Progenitor cell of endocrine pancreas (in vitro differentiated cells): ENCODE measurements around the gene CDH23. TPM values are rescaled to one million over a fixed set of nuclear protein-coding genes. Genes with fewer than 3 reads are reported as not detected.
A peak's percentile ranks its signal among the peaks of the same experiment; 100 is the strongest.

ENCODE experiments used
- DNase-seq: peaks from one replicate; pipeline ENCODE4 v3.0.0; 2021; ENCODE audit warnings: low spot score; ENCODE audit not compliant: unreplicated experiment
- H3K27ac Mint-ChIP-seq: 2 replicates; pipeline ENCODE4 v1.8.0; 2021; ENCODE audit warnings: mild to moderate bottlenecking, moderate library complexity, mixed read lengths
- H3K27me3 Mint-ChIP-seq: 2 replicates; pipeline ENCODE4 v1.8.0; 2021; ENCODE audit warnings: mixed read lengths
- H3K36me3 Mint-ChIP-seq: 2 replicates; pipeline ENCODE4 v1.8.0; 2022; ENCODE audit warnings: mixed read lengths; ENCODE audit not compliant: insufficient read depth
- H3K4me1 Mint-ChIP-seq: 2 replicates; pipeline ENCODE4 v1.8.0; 2021; ENCODE audit warnings: low read depth, mixed read lengths
- H3K4me3 Mint-ChIP-seq: 2 replicates; pipeline ENCODE4 v1.8.0; 2021; ENCODE audit warnings: low read depth, mild to moderate bottlenecking, moderate library complexity, mixed read lengths
- H3K9me3 Mint-ChIP-seq: 2 replicates; pipeline ENCODE4 v1.8.0; 2021; ENCODE audit warnings: low read depth, mixed read lengths
- total RNA-seq: library from RNA; stranded (reverse); gene quantifications from 2 replicates; pipeline ENCODE4 v1.2.1, GENCODE V29; 2021
- TF ChIP-seq, protein P1 (sequence below): fragments of 200-600 bp; sonication (generic); IDR thresholded peaks from one replicate; pipeline ENCODE4 v1.5.0; 2021; ENCODE audit warnings: antibody characterized with exemption, mild to moderate bottlenecking; ENCODE audit not compliant: unreplicated experiment

Gene CDH23
- total RNA-seq, 1 donor from 2014 or later, result 0.43 TPM

DNA sequence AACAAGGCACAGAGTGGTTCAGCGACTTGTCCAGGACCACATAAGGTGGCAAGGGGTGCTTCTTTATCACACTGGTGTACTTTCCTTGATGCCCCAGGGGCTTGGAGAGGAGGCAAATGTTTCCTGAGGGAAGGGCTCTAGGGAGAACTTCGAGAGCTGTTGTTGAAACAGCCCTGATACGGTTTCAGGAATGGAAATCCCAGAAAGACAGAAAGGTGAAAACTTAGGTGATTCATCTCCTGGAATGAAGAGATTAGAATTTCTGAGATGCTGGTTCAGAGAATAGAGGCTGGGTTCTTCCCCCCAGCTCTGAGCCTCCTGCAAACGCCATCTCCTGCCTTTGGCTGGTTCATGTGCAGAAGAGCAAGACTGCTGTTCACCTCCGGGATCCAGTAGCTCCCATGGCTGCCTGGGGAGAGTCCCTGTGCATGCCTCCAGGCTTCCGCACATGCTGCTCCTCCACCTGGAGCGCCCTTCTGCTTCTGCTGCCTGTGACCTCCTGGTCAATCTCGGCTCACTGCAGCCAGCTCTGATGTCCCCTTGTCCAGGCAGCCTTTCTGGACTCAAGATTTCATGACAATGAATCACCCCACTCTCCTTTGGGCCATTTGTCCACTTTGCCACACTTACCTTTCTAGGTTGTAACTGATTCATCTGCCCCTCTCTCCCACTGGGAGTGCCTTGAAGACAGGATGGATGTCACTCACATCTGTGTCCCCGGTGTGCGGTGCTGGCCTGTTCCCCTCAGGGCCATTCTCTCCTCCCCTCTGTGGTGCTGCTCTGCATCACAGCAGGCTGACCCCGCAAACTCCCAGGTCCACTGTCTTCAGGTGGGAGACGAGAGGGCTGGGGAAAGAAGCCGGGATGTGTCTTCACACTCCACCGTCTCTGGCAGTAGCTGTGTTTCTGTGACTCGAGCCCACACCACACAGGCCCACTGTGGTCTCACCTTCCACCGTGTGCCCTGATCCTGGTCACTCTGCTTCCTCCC lies 3.6 kb upstream of the CDH23 start:
- Mint-ChIP-seq H3K4me3 (no peak overlapping the region), H3K36me3 (no peaks in the 10 kb centered on the region), H3K27me3 (peaks cover 78% of the 10 kb centered on the region), H3K27ac (no peak overlapping the region), H3K4me1 (peaks cover 1% of the 10 kb centered on the region), H3K9me3 (no peaks in the 10 kb centered on the region)
- TF ChIP-seq, protein P1, sequence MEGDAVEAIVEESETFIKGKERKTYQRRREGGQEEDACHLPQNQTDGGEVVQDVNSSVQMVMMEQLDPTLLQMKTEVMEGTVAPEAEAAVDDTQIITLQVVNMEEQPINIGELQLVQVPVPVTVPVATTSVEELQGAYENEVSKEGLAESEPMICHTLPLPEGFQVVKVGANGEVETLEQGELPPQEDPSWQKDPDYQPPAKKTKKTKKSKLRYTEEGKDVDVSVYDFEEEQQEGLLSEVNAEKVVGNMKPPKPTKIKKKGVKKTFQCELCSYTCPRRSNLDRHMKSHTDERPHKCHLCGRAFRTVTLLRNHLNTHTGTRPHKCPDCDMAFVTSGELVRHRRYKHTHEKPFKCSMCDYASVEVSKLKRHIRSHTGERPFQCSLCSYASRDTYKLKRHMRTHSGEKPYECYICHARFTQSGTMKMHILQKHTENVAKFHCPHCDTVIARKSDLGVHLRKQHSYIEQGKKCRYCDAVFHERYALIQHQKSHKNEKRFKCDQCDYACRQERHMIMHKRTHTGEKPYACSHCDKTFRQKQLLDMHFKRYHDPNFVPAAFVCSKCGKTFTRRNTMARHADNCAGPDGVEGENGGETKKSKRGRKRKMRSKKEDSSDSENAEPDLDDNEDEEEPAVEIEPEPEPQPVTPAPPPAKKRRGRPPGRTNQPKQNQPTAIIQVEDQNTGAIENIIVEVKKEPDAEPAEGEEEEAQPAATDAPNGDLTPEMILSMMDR, result no peak
- DNase-seq, result no peak

DNA sequence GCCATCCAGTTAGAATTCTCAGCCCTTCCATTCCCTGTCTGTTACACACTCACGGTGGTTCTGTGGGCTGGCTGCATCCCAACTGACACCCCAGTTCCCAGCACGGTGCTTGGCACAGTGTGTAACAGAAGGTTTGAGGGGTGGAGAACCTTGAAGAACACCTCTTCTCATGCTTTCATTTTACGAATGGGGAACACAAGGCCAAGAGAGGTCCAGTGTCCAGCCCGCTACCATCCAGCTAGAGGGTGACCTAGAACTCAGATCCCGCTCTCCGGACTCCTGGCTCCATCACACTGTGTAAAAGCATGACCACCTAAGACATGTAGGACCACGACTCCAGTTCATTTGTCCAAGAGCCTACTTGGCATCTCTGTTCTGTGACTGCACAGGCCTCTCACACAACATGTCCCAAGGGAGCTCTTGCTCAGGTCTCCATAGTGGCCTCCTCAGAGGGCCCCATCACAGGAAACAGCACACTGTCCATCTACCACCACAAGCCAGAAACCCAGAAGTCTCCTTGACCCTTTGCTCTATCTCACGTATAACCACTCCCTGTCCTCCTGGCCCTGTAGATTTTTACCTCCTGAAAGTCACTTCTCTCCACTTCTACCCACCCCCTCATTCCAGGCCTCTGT lies 2.8 kb upstream of the CDH23 start:
- Mint-ChIP-seq H3K27me3 (peaks cover 78% of the 10 kb centered on the region), H3K36me3 (no peaks in the 10 kb centered on the region), H3K4me1 (peaks cover 1% of the 10 kb centered on the region), H3K9me3 (no peaks in the 10 kb centered on the region), H3K4me3 (no peak overlapping the region), H3K27ac (no peak overlapping the region)
- no peak for DNase-seq
- TF ChIP-seq, protein P1, result no peak

DNA sequence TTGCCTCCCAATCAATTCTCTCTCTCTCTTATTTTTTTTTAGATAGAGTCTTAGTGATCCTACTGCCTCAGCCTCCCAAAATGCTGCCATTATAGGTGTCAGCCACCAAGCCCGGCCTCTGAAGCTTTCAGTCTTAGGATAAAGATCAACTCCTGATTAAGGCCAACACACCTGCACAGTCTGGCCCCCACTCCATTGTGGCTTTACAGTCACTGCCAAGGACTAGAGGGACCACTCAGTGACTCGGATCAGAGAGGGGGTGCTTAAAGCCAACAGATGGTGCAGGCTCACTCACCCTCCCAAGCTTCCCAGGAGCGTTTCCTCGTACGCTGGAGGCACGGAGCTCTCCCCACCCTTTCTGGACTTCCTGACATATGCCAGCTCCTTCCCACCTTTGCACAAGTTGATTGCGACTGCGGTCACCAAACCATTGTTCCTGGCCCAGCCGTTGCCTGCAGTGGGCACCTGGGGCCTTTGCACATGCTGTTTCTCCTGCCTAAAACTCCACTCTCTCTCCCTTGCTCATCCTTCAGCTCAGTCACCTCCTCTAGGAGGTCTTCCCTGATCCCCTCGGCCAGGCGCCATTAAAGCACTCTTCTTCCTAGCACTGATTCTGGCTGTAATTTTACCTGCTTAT lies 1.7 kb upstream of the CDH23 start:
- Mint-ChIP-seq H3K36me3 (no peaks in the 10 kb centered on the region), H3K4me3 (no peak overlapping the region), H3K4me1 (peaks cover 1% of the 10 kb centered on the region), H3K9me3 (no peaks in the 10 kb centered on the region), H3K27me3 (peaks cover 80% of the 10 kb centered on the region), H3K27ac (no peak overlapping the region)
- TF ChIP-seq, protein P1, result no peak
- no peak for DNase-seq

DNA sequence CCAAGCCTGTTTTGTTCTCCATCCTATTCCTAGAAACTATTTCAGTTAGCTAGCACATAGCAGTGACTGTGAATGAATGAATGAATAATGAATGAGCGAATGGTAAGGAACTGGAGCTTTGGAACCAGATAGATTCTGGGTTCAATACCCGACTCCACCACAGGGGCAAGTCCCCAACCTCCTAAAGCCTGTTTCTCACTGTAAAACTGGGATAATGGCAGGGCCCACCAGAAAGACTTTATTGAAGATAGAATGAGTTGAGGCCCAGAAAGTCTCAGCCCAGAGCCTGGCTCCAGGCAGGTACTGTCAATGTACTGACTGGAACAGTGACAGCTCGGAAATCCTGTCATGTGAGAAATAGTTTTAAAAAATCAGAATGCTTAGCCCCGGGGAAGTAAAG lies 1.1 kb upstream of the CDH23 start:
- no peak for DNase-seq
- Mint-ChIP-seq H3K4me1 (peaks cover 1% of the 10 kb centered on the region), H3K36me3 (no peaks in the 10 kb centered on the region), H3K4me3 (peak overlapping the region; percentile 63), H3K9me3 (no peaks in the 10 kb centered on the region), H3K27me3 (peaks cover 81% of the 10 kb centered on the region), H3K27ac (no peak overlapping the region)
- TF ChIP-seq, protein P1, result peak; percentile 37

DNA sequence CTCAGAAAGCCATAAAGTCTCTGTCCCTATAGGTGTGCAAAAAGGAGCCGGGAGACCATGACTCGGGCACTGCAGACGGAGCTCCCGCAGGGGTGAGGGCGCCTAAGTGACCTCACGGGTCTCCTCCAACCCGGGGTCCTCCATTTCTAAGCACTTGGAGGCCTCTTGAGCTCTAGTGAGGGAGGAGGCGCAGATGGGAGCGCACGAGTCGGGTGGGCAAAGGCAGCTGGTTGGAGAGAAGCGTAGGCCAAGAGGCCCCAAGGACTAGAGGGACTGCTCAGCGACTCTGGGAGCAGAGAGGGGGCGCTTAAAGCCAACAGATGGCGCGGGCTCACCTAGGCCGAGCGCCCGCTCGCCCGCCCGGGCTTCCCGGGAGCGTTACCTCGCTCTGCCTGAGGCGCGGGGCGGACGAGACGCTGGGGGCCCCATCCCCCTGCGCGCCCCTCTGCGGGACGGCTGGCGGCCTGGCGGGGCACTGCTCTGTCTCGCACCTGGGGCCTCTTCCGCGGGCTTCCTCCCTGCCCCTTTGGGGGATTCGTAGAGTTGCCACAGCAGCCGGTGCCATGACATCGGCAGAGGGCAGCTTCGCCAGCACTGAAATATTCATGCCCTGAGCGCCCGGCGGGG lies 523 bp upstream of the CDH23 start:
- no peaks in the 10 kb centered on the region for H3K36me3 Mint-ChIP-seq

More for the DNA sequence above, 523 bp upstream of the CDH23 start:
- H3K27me3 Mint-ChIP-seq, result peaks cover 83% of the 10 kb centered on the region
- peak overlapping the region; percentile 63 for H3K4me3 Mint-ChIP-seq
- peaks cover 1% of the 10 kb centered on the region for H3K4me1 Mint-ChIP-seq
- TF ChIP-seq, protein P1, result peak; percentile 55
- no peaks in the 10 kb centered on the region for H3K9me3 Mint-ChIP-seq
- DNase-seq, result peak; percentile 54
- peak overlapping the region; percentile 63 for H3K27ac Mint-ChIP-seq
